Measurements from ENCODE around the gene KIF3A.

DNA sequence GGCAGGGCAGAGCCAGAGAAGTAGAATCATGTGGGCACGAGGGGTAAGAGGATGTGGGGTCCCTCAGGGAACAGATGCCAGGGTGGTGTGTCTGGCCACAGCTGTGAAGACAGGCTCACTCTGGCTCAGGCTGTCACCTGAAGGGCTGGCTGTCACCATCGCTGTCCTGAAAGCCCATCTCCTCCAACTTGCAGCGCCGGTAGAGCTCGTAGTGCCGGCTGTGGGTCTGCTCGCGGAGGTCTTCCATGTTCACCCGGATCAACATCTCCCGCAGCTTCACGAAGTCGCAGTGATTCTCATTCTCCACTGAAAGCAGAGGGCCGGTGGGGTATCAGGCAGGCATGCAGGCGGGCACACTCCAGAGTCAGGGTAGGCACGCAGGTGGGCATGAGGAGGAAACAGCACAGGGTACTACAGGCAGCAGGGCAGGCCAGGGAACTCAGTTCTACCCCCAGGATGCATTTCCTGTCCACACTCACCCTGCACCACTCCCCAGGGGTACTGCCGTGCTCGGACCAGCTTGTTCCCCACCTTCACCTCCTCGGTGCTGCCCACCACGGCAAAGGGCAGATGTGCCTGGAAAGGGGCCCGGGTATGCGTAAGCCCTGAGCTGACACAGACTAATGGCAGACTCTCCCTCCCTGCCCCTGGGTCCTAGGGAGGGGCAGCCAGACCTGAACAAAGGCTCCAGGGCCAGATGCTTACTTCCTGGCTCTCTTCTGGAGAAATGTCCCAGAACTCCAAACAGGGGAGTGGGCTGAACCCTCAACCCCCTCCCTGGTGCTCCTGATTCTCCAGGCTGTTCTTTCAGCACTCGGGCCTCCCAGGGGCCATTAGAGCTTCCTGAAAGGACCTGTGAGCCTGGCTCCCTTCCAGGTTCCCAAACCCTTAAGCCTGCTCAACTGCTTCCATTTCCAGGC, 24.2 kb upstream of the KIF3A start:
- TF ChIP-seq, protein P1, sequence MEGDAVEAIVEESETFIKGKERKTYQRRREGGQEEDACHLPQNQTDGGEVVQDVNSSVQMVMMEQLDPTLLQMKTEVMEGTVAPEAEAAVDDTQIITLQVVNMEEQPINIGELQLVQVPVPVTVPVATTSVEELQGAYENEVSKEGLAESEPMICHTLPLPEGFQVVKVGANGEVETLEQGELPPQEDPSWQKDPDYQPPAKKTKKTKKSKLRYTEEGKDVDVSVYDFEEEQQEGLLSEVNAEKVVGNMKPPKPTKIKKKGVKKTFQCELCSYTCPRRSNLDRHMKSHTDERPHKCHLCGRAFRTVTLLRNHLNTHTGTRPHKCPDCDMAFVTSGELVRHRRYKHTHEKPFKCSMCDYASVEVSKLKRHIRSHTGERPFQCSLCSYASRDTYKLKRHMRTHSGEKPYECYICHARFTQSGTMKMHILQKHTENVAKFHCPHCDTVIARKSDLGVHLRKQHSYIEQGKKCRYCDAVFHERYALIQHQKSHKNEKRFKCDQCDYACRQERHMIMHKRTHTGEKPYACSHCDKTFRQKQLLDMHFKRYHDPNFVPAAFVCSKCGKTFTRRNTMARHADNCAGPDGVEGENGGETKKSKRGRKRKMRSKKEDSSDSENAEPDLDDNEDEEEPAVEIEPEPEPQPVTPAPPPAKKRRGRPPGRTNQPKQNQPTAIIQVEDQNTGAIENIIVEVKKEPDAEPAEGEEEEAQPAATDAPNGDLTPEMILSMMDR (IDR thresholded peaks at IDR 0.05; ENCODE audit: poor library complexity, severe bottlenecking) = no peak
- no peak for TF ChIP-seq EP300 (conservative IDR thresholded peaks at IDR 0.05; ENCODE audit: poor library complexity, severe bottlenecking)
- TF ChIP-seq MXI1 (conservative IDR thresholded peaks at IDR 0.05; ENCODE audit: poor library complexity, severe bottlenecking) = no peak
- no peak for TF ChIP-seq EZH2 (IDR thresholded peaks at IDR 0.05; ENCODE audit: borderline replicate concordance, insufficient read depth, low read length, poor library complexity, severe bottlenecking)
- TF ChIP-seq SMC3 (conservative IDR thresholded peaks at IDR 0.05; ENCODE audit: poor library complexity) = no peak
- TF ChIP-seq POLR2AphosphoS5 (IDR thresholded peaks at IDR 0.05) = no peak
- TF ChIP-seq, protein P2, sequence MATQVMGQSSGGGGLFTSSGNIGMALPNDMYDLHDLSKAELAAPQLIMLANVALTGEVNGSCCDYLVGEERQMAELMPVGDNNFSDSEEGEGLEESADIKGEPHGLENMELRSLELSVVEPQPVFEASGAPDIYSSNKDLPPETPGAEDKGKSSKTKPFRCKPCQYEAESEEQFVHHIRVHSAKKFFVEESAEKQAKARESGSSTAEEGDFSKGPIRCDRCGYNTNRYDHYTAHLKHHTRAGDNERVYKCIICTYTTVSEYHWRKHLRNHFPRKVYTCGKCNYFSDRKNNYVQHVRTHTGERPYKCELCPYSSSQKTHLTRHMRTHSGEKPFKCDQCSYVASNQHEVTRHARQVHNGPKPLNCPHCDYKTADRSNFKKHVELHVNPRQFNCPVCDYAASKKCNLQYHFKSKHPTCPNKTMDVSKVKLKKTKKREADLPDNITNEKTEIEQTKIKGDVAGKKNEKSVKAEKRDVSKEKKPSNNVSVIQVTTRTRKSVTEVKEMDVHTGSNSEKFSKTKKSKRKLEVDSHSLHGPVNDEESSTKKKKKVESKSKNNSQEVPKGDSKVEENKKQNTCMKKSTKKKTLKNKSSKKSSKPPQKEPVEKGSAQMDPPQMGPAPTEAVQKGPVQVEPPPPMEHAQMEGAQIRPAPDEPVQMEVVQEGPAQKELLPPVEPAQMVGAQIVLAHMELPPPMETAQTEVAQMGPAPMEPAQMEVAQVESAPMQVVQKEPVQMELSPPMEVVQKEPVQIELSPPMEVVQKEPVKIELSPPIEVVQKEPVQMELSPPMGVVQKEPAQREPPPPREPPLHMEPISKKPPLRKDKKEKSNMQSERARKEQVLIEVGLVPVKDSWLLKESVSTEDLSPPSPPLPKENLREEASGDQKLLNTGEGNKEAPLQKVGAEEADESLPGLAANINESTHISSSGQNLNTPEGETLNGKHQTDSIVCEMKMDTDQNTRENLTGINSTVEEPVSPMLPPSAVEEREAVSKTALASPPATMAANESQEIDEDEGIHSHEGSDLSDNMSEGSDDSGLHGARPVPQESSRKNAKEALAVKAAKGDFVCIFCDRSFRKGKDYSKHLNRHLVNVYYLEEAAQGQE (IDR thresholded peaks at IDR 0.05; ENCODE audit: borderline replicate concordance) = no peak
- TF ChIP-seq TAF1 (IDR thresholded peaks at IDR 0.05; ENCODE audit: low read depth) = no peak
- TF ChIP-seq RAD21 (conservative IDR thresholded peaks at IDR 0.05) = no peak

All from neural cell (in vitro differentiated cells).